Kidney (tissue), 14 donors: ENCODE results near the gene TEX14. TPM values are rescaled to one million over a fixed set of nuclear protein-coding genes. Genes with fewer than 3 reads are reported as not detected.

ENCODE experiments used
- DNase-seq, 5 donors: peaks; one replicate each; pipeline ENCODE4 v3.0.0-alpha.2; 2013 to 2020
- FAIRE-seq: peaks from 2 replicates; lab custom pipeline; 2012; peaks lifted over from hg19 to GRCh38; lab: Jason Lieb, UNC
- H3K27ac ChIP-seq, 2 donors: one replicate each; pipeline ENCODE4 v1.7.0; 2013; ENCODE audit warnings: low read depth in 2 of 2, low read length in 2 of 2, inconsistent platforms in 1 of 2
- H3K27me3 ChIP-seq: one replicate; pipeline ENCODE4 v1.7.1; 2013; ENCODE audit warnings: low read length, inconsistent platforms; ENCODE audit not compliant: control insufficient read depth, insufficient read depth
- H3K36me3 ChIP-seq, 3 donors: one replicate each; pipeline versions ENCODE4 v1.7.0 to v1.7.1; 2013; ENCODE audit warnings: low read length in 3 of 3, control low read depth in 1 of 3, inconsistent platforms in 1 of 3; ENCODE audit not compliant: insufficient read depth in 3 of 3, control insufficient read depth in 2 of 3
- H3K4me1 ChIP-seq, 3 donors: one replicate each; pipeline versions ENCODE4 v1.7.0 to v1.7.1; 2013; ENCODE audit warnings: low read length in 3 of 3, inconsistent platforms in 1 of 3, low read depth in 1 of 3; ENCODE audit not compliant: control insufficient read depth in 2 of 3, insufficient read depth in 2 of 3
- H3K4me3 ChIP-seq, 3 donors: one replicate each; pipeline versions ENCODE4 v1.7.0 to v1.8.1; 2013; ENCODE audit warnings: low read length in 3 of 3, control low read depth in 1 of 3, inconsistent platforms in 1 of 3
- H3K9ac ChIP-seq, 3 donors: one replicate each; pipeline versions ENCODE4 v1.7.0 to v1.7.1; 2013; ENCODE audit warnings: low read length in 3 of 3, control low read depth in 1 of 3, inconsistent platforms in 1 of 3
- H3K9me3 ChIP-seq, 3 donors: one replicate each; pipeline versions ENCODE4 v1.7.0 to v1.7.1; 2013; ENCODE audit warnings: low read length in 3 of 3, control low read depth in 1 of 3, inconsistent platforms in 1 of 3; ENCODE audit not compliant: control insufficient read depth in 2 of 3, insufficient read depth in 1 of 3
- intact Hi-C: fragments of 100-400 bp; cut with DNase I; formaldehyde crosslinking; loops from one replicate; pipeline ENCODE4 v1.11.1; 2022
- polyA plus RNA-seq: library from polyadenylated mRNA; stranded (reverse); fragments of 350-450 nt; fragmentation: Illumina TruSeq; extraction: RNeasy Lipid Tissue Mini Kit (QIAGEN cat#74804); gene quantifications from one replicate; pipeline ENCODE4 v1.2.3, GENCODE V29; 2014; ENCODE audit warnings: low read depth, low replicate concordance; ENCODE audit not compliant: insufficient read depth
- total RNA-seq: library from RNA; stranded (reverse); fragmentation: NEBNext Ultra II Directional; extraction: Animal tissue kit (Norgen Biotek cat#: 25700); gene quantifications from one replicate; pipeline ENCODE4 v1.2.1, GENCODE V29; 2021
- TF ChIP-seq, protein P1 (sequence below): IDR thresholded peaks from 3 replicates; pipeline ENCODE4 v1.5.1; 2012; ENCODE audit warnings: mild to moderate bottlenecking, moderate library complexity, borderline replicate concordance; ENCODE audit not compliant: insufficient read depth; ENCODE audit errors: extremely low read depth
- donor health status: control.
- donor health status: control.
- donor health status: control.
- donor health status: control.
- donor health status: control.
- donor health status: DM: yes; HTN: yes; CAD: no.
- donor health status: Normal renal cell carcinoma (clear cell type).

TEX14 gene
- total and polyA plus RNA-seq, 2 donors from 2014 or later, result 0.09 to 0.22 TPM

- intact Hi-C loops, result no loop called here
- no peaks in the 10 kb centered on the region for H3K27me3 ChIP-seq
- peaks cover 0 to 2% (median 0%) of the 10 kb centered on the region in 3 donors for H3K4me1 ChIP-seq
Measured at GRCh38 chr17:58618336-58618735, 73.5 kb downstream of the TEX14 start.

DNA sequence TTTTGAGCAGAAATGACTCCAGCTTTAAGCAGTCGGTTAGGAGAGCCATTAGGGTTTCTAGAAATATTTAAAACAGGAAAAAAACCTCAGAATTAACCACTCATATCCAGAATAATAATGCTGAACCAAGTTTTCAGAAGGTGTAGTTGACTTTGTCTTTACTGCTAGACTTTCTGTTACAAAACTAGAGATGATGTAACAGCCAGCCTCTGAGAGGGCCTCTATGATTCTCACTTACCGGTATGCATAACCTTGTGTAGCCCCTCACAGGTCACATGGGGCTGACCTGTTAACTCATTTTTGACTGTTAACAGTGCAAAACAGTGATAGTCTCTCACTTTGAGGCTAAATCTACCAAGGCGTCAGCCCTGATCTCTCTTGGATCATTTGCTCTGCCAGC is 74.3 kb downstream of the TEX14 start:
- DNase-seq (no peak), FAIRE-seq (no peak)
- TF ChIP-seq, protein P1, sequence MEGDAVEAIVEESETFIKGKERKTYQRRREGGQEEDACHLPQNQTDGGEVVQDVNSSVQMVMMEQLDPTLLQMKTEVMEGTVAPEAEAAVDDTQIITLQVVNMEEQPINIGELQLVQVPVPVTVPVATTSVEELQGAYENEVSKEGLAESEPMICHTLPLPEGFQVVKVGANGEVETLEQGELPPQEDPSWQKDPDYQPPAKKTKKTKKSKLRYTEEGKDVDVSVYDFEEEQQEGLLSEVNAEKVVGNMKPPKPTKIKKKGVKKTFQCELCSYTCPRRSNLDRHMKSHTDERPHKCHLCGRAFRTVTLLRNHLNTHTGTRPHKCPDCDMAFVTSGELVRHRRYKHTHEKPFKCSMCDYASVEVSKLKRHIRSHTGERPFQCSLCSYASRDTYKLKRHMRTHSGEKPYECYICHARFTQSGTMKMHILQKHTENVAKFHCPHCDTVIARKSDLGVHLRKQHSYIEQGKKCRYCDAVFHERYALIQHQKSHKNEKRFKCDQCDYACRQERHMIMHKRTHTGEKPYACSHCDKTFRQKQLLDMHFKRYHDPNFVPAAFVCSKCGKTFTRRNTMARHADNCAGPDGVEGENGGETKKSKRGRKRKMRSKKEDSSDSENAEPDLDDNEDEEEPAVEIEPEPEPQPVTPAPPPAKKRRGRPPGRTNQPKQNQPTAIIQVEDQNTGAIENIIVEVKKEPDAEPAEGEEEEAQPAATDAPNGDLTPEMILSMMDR, result no peak
- H3K27me3 ChIP-seq, result no peaks in the 10 kb centered on the region
- no peaks in the 10 kb centered on the region for H3K36me3 ChIP-seq
- H3K9ac ChIP-seq, result no peak overlapping the region
- intact Hi-C loops, result no loop called here
- no peak overlapping the region for H3K27ac ChIP-seq
- no peak overlapping the region for H3K4me3 ChIP-seq
- H3K4me1 ChIP-seq, result peaks cover 0 to 2% (median 0%) of the 10 kb centered on the region in 3 donors
- no peaks in the 10 kb centered on the region for H3K9me3 ChIP-seq

More at GRCh38 chr17:58618336-58618735, 73.5 kb downstream of the TEX14 start:
- TF ChIP-seq, protein P1, result no peak
- H3K27ac ChIP-seq, result no peak overlapping the region
- no peak overlapping the region for H3K9ac ChIP-seq
- no peaks in the 10 kb centered on the region for H3K36me3 ChIP-seq
- no peaks in the 10 kb centered on the region for H3K9me3 ChIP-seq
- no peak for DNase-seq
- H3K4me3 ChIP-seq, result no peak overlapping the region
- FAIRE-seq, result no peak

DNA sequence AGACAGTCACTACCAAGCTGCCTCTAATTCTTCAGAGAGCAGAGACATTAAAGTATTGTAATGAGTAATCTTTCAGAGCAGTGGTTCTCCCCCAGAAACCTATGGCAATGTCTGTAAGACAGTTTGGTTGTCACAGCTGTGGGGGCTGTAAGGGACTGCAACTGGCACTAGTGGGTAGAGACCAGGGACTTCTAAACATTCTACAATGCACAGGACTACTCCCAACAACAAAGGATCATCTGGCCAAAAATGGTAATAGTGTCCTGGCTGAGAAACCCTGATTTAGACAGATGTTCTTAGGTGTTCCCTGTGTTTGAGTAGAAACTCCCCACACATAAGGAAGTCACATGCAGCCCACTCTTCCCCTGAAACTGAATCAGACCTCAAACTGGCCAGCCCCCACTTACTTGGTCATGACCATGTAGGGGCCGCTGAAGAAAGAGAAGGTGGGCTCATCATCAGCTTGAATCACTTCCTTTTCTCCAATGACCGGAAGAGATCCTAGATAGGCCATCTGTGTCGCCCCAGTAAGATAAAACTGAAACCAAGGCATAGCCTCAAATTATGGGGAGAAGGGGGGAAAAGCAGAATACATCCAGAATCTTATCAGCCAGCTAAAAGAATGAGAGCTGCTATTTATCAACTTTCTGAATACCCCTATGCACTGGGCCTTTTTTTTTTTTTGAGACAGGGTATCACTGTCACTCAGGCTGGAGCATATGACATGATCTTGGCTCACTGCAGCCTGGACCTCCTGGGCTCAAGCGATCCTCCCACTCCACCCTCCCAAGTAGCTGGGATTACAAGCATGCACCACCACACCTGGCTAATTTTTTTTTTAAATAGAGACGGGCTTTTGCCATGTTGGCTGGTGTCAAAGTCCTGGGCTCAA is 75.8 kb downstream of the TEX14 start:
- H3K27me3 ChIP-seq, result no peaks in the 10 kb centered on the region
- no peaks in the 10 kb centered on the region for H3K36me3 ChIP-seq
- H3K9ac ChIP-seq, result no peak overlapping the region
- peaks cover 0 to 2% (median 0%) of the 10 kb centered on the region in 3 donors for H3K4me1 ChIP-seq
- H3K27ac ChIP-seq, result no peak overlapping the region
- H3K4me3 ChIP-seq, result no peak overlapping the region
- TF ChIP-seq, protein P1, result no peak
- H3K9me3 ChIP-seq, result no peaks in the 10 kb centered on the region
- intact Hi-C loops, result no loop called here
- DNase-seq, result no peak
- FAIRE-seq, result no peak
